Skeletal muscle tissue (tissue), 4 donors: Measurements from ENCODE around the gene MARCHF7. TPM values are rescaled to one million over a fixed set of nuclear protein-coding genes. Genes with fewer than 3 reads are reported as not detected.
"Not testable (repeated sequence)": the region's sequence is repeated elsewhere in the genome, so short reads cannot be mapped to it uniquely, and the experiment has no call there.

Experiments
- H3K27ac ChIP-seq: one replicate; pipeline ENCODE4 v1.7.0; 2013; ENCODE audit warnings: mild to moderate bottlenecking, low read depth, low read length, inconsistent platforms
- H3K27me3 ChIP-seq, 3 donors: one replicate each; pipeline ENCODE4 v1.7.0; 2013; ENCODE audit warnings: low read length in 3 of 3; ENCODE audit not compliant: control insufficient read depth in 3 of 3, insufficient read depth in 3 of 3
- H3K36me3 ChIP-seq, 3 donors: one replicate each; pipeline ENCODE4 v1.7.0; 2013; ENCODE audit warnings: low read length in 3 of 3; ENCODE audit not compliant: control insufficient read depth in 3 of 3, insufficient read depth in 3 of 3
- H3K4me1 ChIP-seq, 3 donors: one replicate each; pipeline ENCODE4 v1.7.0; 2013; ENCODE audit warnings: low read length in 3 of 3, mild to moderate bottlenecking in 3 of 3; ENCODE audit not compliant: control insufficient read depth in 3 of 3, insufficient read depth in 3 of 3
- H3K4me3 ChIP-seq, 3 donors: one replicate each; pipeline ENCODE4 v1.7.0; 2013; ENCODE audit warnings: low read length in 3 of 3
- H3K9ac ChIP-seq, 3 donors: one replicate each; pipeline ENCODE4 v1.7.0; 2013; ENCODE audit warnings: low read length in 3 of 3, mild to moderate bottlenecking in 3 of 3, moderate library complexity in 2 of 3, low read depth in 1 of 3
- H3K9me3 ChIP-seq, 3 donors: one replicate each; pipeline ENCODE4 v1.7.0; 2013; ENCODE audit warnings: low read length in 3 of 3; ENCODE audit not compliant: control insufficient read depth in 3 of 3
- total RNA-seq: library from RNA; depleted of rRNA; stranded (reverse); fragments of >200 nt; gene quantifications from one replicate; pipeline ENCODE4 v1.2.3, GENCODE V29; 2014
- donor health status: Osteomylitis.

MARCHF7 gene
- total RNA-seq, 1 donor from 2014 or later = 77.2 TPM

DNA sequence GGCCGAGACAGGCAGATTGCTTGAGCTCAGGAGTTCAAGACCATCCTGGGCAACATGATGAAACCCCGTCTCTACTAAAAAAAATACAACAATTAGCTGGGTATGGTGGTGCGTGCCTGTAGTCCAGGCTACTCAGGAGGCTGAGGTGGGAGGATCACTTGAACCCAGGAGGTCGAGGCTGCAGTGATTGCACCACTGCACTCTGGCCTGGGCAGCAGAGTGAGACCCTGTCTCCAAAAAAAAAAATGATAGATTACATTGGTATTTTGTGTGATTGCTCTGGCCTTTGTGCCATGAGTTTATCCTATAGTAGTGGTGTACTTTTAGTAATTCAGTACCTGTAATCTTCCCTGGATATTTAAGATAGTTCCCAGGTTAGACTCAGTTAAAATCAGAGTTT lies 4.1 kb downstream of the MARCHF7 start:
- Histone ChIP-seq H3K4me1 (peaks cover 19 to 28% (median 22%) of the 10 kb centered on the region in 3 donors), H3K36me3 (peaks cover 4 to 15% (median 5%) of the 10 kb centered on the region in 3 donors)
- not testable (repeated sequence) for H3K27ac ChIP-seq, H3K9me3 ChIP-seq, H3K27me3 ChIP-seq, H3K9ac ChIP-seq, H3K4me3 ChIP-seq

DNA sequence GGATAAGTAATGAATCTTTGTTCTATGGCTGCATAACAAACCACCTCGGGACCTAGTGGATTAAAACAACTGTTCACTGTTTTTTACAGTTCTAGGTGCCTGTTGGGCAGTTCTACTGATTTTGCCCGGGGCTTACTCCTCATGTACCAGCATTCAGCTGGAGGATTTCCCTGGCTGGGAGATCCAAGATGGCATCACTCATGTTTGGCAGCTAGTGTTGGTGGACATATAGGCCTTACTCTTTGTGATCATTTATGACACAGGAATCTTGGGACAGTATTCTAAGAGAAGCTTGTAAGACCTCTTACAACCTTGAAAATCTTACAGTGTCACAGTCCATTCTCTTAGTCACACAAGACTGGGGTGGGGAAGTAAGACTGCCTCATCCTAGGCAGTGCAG lies 4.6 kb downstream of the MARCHF7 start:
- Histone ChIP-seq H3K36me3 (peaks cover 4 to 16% (median 5%) of the 10 kb centered on the region in 3 donors), H3K27ac (no peak overlapping the region), H3K27me3 (no peaks in the 10 kb centered on the region), H3K9ac (no peak overlapping the region), H3K4me1 (peaks cover 19 to 27% (median 25%) of the 10 kb centered on the region in 3 donors), H3K9me3 (no peaks in the 10 kb centered on the region), H3K4me3 (no peak overlapping the region)

DNA sequence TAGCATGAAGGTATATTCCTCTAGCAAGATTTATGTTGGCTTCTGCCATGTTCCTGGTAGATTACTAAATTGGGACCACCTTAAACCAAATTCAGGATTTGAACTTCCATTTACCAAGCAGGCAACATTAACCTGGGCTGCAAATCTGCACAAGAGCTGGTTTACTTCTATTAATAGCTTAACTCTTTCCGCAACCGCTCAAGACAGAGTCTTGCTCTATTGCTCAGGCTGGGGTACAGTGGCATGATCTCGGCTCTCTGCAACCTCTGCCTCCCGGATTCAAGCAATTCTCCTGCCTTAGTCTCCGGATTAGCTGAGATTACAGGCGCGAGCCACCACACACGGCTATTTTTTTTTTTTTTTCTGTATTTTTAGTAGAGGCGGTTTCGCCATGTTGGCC lies 8.4 kb downstream of the MARCHF7 start:
- H3K27me3 ChIP-seq = no peaks in the 10 kb centered on the region
- peaks cover 9 to 22% (median 15%) of the 10 kb centered on the region in 3 donors for H3K4me1 ChIP-seq
- no peaks in the 10 kb centered on the region for H3K9me3 ChIP-seq
- H3K36me3 ChIP-seq = peaks cover 2 to 15% (median 5%) of the 10 kb centered on the region in 3 donors
- H3K9ac ChIP-seq = no peak overlapping the region
- H3K27ac ChIP-seq = no peak overlapping the region
- H3K4me3 ChIP-seq = no peak overlapping the region

DNA sequence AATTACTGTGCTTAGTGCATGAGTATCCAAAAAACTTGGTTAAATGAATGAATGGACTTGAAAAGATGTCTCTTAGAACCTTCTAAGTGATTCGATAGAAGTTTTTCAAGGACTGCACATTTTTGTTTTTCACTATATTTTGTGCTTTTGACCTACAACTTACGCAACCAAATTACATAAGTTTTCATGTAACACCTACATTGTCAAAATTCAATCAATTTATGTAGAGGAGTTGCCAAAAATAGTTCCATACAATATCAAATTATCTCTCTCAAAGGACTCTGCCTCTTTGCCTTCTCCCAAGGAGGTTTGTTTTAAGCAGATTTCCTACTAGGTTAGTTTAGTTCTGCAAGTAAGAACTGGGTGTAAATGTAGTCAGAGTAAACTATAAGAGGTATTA lies 10.3 kb downstream of the MARCHF7 start:
- peaks cover 2 to 15% (median 4%) of the 10 kb centered on the region in 3 donors for H3K4me1 ChIP-seq
- no peak overlapping the region for H3K9ac ChIP-seq
- H3K27ac ChIP-seq = no peak overlapping the region
- no peak overlapping the region for H3K4me3 ChIP-seq
- no peaks in the 10 kb centered on the region for H3K27me3 ChIP-seq
- H3K9me3 ChIP-seq = no peaks in the 10 kb centered on the region
- peaks cover 0 to 11% (median 0%) of the 10 kb centered on the region in 3 donors for H3K36me3 ChIP-seq

DNA sequence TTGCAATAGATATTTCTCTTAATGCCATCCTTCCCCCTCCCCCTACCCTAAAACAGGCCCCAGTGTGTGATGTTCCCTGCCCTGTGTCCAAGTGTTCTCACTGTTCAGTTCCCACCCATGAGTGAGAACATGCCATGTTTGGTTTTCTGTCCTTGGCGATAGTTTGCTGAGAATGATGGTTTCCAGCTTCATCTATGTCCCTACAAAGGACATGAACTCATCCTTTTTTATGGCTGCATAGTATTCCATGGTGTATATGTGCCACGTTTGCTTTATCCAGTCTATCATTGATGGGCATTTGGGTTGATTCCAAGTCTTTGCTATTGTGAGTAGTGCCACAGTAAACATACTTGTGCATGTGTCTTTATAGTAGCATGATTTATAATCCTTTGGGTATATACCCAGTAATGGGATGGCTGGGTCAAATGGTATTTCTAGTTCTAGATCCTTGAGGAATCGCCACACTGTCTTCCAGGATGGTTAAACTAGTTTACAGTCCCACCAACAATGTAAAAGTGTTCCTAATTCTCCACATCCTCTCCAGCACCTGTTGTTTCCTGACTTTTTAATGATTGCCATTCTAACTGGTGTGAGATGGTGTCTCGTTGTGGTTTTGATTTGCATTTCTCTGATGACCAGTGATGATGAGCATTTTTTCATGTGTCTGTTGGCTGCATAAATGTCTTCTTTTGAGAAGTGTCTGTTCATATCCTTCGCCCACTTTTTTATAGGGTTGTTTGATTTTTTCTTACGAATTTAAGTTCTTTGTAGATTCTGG lies 12.7 kb downstream of the MARCHF7 start:
- not testable (repeated sequence) for H3K4me3 ChIP-seq, H3K9me3 ChIP-seq, H3K36me3 ChIP-seq, H3K27me3 ChIP-seq, H3K27ac ChIP-seq, H3K9ac ChIP-seq
- peaks cover 0 to 15% (median 2%) of the 10 kb centered on the region in 3 donors for H3K4me1 ChIP-seq

DNA sequence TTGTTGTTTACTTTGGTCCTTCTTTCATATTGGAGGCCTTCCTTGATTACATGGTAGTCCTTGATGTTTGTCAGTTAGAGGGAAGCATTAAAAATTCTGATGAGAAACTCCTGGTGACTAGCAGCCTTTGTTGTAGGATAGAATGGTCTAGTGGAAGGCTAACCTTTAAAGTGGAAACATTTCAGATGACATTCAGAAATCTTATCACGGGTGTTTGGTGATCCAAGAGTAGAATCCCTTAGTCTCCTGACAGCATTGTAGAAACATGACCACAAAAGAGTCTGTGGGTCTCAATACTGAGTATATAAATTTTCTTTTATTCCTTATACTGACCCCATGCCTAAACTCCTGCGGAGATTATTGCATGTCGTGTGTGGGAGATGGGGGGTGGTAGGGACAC lies 13.4 kb downstream of the MARCHF7 start:
- Histone ChIP-seq H3K27ac (no peak overlapping the region), H3K36me3 (peaks cover 0 to 13% (median 4%) of the 10 kb centered on the region in 3 donors), H3K9ac (no peak overlapping the region), H3K4me3 (no peak overlapping the region), H3K27me3 (no peaks in the 10 kb centered on the region), H3K9me3 (no peaks in the 10 kb centered on the region), H3K4me1 (peaks cover 0 to 13% (median 2%) of the 10 kb centered on the region in 3 donors)

DNA sequence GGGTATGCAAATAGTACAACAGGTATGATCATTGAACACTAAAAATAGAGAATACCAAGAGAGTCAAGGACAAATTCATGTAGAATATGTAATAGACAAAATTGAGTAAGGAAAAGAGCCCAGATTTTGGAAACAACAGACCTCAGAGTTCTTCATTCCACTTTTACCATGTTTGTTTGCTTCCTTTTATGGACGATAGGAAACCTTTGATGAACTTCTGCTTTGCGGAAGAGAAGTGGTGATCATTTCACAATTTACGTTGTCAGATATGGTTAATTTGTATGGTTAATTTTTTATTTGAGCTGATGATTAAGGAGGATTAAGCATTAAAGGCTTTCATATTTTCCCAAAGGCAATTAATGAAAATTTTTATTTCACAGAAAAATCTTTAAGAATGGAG lies 16.3 kb downstream of the MARCHF7 start:
- peaks cover 3 to 17% (median 7%) of the 10 kb centered on the region in 3 donors for H3K36me3 ChIP-seq
- H3K27ac ChIP-seq = no peak overlapping the region
- no peaks in the 10 kb centered on the region for H3K9me3 ChIP-seq
- no peaks in the 10 kb centered on the region for H3K27me3 ChIP-seq
- peaks cover 0 to 2% (median 0%) of the 10 kb centered on the region in 3 donors for H3K4me1 ChIP-seq
- no peak overlapping the region for H3K4me3 ChIP-seq
- no peak overlapping the region for H3K9ac ChIP-seq

DNA sequence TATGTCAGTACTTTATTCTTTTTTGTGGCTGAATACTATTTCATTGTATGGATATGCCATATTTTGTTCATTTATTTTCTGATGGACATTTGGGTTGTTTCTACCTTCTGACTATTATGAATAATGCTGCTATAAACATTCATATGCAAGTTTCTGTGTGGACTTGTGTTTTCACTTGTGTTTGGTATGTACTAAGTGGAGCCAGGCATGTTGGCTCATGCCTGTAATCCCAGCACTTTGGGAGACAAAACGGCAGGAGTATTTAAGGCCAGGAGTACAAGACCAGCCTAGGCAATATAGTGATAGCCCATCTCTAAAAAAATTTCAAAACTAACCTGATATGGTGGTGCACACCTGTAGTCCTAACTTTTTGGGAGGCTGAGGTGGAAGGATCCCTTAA lies 23.3 kb downstream of the MARCHF7 start:
- Histone ChIP-seq H3K4me3 (no peak overlapping the region), H3K36me3 (peaks cover 22 to 28% (median 23%) of the 10 kb centered on the region in 3 donors), H3K9ac (no peak overlapping the region), H3K27ac (no peak overlapping the region), H3K9me3 (no peaks in the 10 kb centered on the region), H3K27me3 (no peaks in the 10 kb centered on the region), H3K4me1 (peaks cover 0 to 8% (median 4%) of the 10 kb centered on the region in 3 donors)

DNA sequence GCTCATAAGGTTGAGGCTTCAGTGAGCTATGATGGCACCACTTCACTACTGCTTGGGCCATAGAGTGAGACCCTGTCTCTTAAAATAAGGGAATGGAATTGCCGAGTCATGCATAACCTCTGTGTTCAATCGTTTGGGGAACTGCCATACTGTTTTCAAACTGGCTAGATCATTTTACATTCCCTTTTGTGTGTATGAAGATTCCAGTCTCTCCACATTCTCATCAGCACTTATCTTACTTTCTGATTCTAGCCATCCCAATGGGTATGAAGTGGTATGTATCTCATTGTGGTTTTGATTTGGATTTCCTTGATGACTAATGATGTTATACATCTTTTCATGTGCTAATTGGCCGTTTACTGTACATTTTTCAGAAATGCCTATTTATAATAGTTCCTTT lies 23.7 kb downstream of the MARCHF7 start:
- Histone ChIP-seq H3K9ac (no peak overlapping the region), H3K27me3 (no peaks in the 10 kb centered on the region), H3K36me3 (peaks cover 21 to 28% (median 22%) of the 10 kb centered on the region in 3 donors), H3K9me3 (no peaks in the 10 kb centered on the region), H3K4me1 (peaks cover 0 to 8% (median 4%) of the 10 kb centered on the region in 3 donors), H3K4me3 (no peak overlapping the region), H3K27ac (no peak overlapping the region)

DNA sequence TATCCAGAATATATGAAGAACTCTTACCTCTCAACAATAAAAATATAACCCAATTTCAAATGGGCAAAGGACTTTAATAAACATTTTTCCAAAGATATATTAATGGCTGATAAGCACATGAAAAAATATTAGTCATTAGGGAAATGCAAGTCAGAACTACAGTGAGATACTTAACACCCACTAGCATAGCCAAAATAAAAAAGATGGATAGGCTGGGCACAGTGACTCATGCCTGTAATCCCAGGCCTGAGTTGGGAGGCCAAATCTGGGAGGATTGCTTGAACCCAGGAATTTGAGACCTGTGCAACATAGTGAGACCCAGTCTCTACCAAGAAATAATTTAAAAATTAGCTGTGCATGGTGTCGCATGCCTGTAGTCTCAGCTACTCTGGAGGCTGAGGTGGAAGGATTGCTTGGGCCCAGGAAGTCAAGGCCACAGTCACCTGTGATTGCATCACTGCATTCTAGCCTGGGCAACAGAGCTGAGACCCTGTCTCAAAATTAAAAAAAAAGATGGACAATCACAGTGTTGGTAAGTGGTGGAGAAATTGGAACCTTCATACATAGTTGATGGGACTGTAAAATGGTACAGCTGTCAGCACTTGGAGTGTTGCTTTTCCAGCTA lies 25.1 kb downstream of the MARCHF7 start:
- Histone ChIP-seq H3K4me1 (peaks cover 0 to 8% (median 4%) of the 10 kb centered on the region in 3 donors), H3K27me3 (no peaks in the 10 kb centered on the region), H3K9me3 (no peaks in the 10 kb centered on the region), H3K9ac (no peak overlapping the region), H3K36me3 (peaks cover 18 to 28% (median 22%) of the 10 kb centered on the region in 3 donors), H3K4me3 (no peak overlapping the region), H3K27ac (no peak overlapping the region)
